ENCODE results near the gene EIF3F.

The EIF3F gene

DNA sequence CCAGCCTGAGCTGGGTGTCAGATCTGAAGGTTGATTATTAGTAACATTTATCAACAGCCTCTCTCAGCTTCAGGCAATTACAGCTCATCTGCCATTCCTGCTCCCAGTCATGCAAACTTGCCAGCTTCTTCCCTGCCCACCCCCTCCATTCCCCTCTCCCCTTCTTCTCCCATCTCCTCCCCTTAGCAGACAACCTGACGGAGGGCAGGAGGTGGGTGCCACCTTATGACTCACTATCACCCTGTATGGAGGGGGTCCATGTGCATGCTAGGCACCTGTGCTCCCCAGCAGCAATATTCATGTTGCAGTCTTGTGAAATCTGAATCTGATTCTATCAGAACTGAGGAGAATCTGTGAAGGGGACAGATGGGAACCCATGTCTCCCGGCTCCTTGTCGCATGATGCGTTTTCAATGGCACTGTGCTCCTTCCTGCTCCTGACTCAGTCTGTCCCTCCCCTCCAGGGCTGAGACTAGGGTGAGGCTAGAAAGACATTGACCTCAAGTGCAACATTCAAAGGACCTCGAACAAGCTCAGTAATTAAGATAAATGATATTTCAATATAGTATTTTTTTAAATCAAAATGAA, 47.6 kb downstream of the EIF3F start:
- TF ChIP-seq CTCF (IDR thresholded peaks at IDR 0.05; ENCODE audit: low read depth, low read length) = no peak
- DNase-seq (ENCODE audit: extremely low read depth, low read depth) = no peak

DNA sequence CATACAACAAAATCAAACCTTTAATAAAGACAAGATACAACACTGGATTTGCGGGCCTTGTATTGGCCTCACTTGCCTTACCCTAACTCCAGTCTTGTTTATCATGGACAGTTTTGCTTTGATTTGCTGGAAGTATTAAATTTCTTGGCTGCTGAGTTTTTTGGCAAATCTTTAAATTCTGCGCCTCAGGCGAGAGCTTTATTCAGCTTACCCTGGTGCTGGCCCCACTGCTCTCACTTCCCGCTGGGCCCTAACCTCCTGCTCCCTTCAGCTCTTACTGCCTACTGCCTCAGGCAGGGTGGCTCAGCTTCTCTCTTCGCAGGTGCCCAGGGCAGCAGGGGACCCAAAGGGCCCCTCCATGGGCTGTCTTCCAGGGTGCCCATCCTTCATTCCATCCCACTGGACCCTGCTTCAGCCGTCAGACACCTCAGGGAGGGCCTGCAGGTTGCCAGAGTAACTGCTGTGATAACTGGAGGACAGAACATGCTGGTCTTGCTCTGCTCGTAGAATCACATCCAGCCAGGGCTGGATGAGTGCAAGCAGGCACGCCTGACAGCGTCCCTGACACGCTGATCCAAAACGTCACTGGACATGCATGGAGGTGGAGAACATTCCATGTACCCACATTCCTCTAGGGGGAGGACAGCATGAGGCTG, 48.2 kb downstream of the EIF3F start:
- TF ChIP-seq CTCF (IDR thresholded peaks at IDR 0.05; ENCODE audit: low read depth, low read length) = no peak
- no peak for DNase-seq (ENCODE audit: extremely low read depth, low read depth)

- no peak for TF ChIP-seq CTCF (IDR thresholded peaks at IDR 0.05; ENCODE audit: low read depth, low read length)
- DNase-seq (ENCODE audit: extremely low read depth, low read depth) = no peak
Observed at GRCh38 chr11:8036002-8036802, 49.1 kb downstream of the EIF3F start.

DNA sequence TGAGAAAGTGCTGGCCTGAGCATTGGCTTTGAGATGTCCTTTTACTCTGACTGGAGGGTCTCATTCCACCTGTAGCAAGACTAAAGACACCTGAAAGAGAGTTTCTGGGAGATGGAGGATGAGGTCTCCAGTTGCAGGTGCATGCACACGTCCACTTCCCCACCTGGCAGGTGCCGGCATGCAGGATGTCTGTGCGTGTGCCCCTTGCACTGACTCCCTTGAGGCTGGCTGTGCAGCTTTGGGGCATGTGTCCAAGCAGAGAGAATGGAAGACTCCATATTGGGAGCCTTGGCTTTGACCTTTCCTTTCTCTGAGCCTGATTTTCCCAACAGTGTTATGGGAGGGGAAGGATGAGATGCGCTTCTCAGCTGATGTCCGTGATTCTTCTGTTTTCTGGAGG, 49.8 kb downstream of the EIF3F start:
- TF ChIP-seq CTCF (IDR thresholded peaks at IDR 0.05; ENCODE audit: low read depth, low read length) = no peak
- no peak for DNase-seq (ENCODE audit: extremely low read depth, low read depth)

DNA sequence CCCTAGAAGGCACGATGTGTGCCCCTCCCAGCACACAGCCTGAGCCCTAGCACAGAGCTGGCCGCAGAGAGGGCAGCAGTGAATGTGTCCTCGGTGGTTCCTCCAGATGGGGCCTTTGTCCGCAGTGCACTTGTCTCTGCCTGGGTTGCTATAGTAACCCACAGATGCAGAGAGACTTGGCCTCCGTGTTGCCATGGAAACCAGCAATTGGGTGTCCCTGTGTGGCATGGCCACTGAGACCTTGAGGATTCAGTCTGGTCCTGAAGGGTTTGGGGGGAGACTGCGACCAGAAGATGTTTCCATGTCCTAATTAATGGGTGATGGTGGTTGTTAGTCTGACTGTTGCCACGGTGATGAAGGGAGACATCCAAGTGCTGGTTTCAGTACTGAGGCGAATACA, 51.3 kb downstream of the EIF3F start:
- TF ChIP-seq CTCF (IDR thresholded peaks at IDR 0.05; ENCODE audit: low read depth, low read length) = no peak
- DNase-seq (ENCODE audit: extremely low read depth, low read depth) = no peak

DNA sequence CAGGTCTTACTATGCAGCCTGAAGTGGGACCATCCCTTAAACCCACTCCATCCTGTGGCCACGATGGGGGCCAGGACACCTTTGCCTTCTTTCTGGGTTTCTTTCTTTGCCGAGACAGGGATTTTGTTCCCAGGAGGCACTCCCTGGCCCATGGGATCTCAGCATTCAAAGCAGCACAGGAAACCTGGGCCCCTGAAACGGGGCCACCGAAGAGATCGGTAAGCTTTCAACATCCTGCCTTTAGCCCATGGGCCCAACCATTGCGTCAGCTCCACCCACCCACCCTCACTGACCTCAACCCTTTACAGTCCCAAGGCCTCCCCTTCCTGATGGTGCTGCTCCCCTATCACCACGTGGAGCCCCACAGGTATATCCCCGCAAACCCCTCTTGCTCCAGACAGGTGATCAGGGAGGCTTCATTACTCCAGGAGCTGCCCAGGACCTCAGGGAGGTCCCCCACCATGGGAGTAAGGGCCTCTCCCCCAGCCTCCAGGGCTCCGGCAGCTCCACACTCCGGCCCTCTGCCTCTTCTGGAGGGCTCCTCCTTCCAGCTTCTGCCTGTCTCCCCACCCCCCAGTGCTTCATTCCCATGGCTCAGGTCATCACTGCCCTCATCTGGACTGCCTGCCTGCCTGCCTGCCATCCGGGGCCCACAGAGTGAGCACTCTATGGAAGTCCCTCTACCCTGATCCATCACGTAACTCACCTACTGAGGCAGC, 51.8 kb downstream of the EIF3F start:
- TF ChIP-seq CTCF (IDR thresholded peaks at IDR 0.05; ENCODE audit: low read depth, low read length) = no peak
- no peak for DNase-seq (ENCODE audit: extremely low read depth, low read depth)
